Heart right ventricle (tissue), 16 donors: ENCODE data around the gene NSUN5. TPM values are rescaled to one million over a fixed set of nuclear protein-coding genes. Genes with fewer than 3 reads are reported as not detected.
"Not testable (repeated sequence)": the region's sequence is repeated elsewhere in the genome, so short reads cannot be mapped to it uniquely, and the experiment has no call there.

Experiments
- ATAC-seq, 8 donors: fragments of 200-7000 bp; cut with Tn5 transposase; one replicate each; pipeline ENCODE4 v1.9.1; 2020; ENCODE audit warnings: mild to moderate bottlenecking in 8 of 8, moderate library complexity in 8 of 8, moderate number of reproducible peaks in 1 of 8
- DNase-seq, 2 donors: peaks; one replicate each; pipeline ENCODE4 v3.0.0-alpha.2; 2020
- H3K27ac ChIP-seq, 10 donors: fragments of 200-600 bp; sonication (generic) in 2 of 10; one replicate each; pipeline versions ENCODE4 v1.5.0 to v1.8.0; 2020 to 2022; ENCODE audit warnings: mild to moderate bottlenecking in 3 of 10
- H3K27me3 ChIP-seq, 7 donors: fragments of 200-600 bp; one replicate each; pipeline ENCODE4 v1.8.0; 2021 to 2022; ENCODE audit warnings: mild to moderate bottlenecking in 2 of 7
- H3K36me3 ChIP-seq, 9 donors: fragments of 200-600 bp; sonication (generic) in 1 of 9; one replicate each; pipeline versions ENCODE4 v1.5.0 to v1.8.0; 2020 to 2022; ENCODE audit warnings: mild to moderate bottlenecking in 2 of 9
- H3K4me1 ChIP-seq, 9 donors: fragments of 200-600 bp; sonication (generic) in 1 of 9; one replicate each; pipeline versions ENCODE4 v1.5.0 to v1.8.0; 2020 to 2022; ENCODE audit warnings: mild to moderate bottlenecking in 4 of 9
- H3K4me3 ChIP-seq, 10 donors: fragments of 200-600 bp; sonication (generic) in 2 of 10; one replicate each; pipeline versions ENCODE4 v1.5.0 to v1.8.0; 2020 to 2022; ENCODE audit warnings: mild to moderate bottlenecking in 7 of 10, moderate library complexity in 2 of 10
- H3K9me3 ChIP-seq, 11 donors: fragments of 200-600 bp in 10 of 11; sonication (generic) in 2 of 11; one replicate each; pipeline versions ENCODE4 v1.5.0 to v1.8.0; 2013 to 2022; ENCODE audit warnings: mild to moderate bottlenecking in 2 of 11, control low read depth in 1 of 11, moderate library complexity in 1 of 11
- CTCF ChIP-seq, 9 donors: fragments of 200-600 bp; sonication (generic) in 2 of 9; IDR thresholded peaks; one replicate each; pipeline versions ENCODE4 v1.5.0 to v1.8.0; 2021 to 2022; ENCODE audit warnings: antibody characterized with exemption in 9 of 9, mild to moderate bottlenecking in 5 of 9, moderate library complexity in 1 of 9
- WGBS, 2 donors: extraction: QIAGEN DNeasy Blood & Tissue Kit; methylation state at CpG; one replicate each; pipeline ENCODE4 v1.1.7; 2013; ENCODE audit warnings: inconsistent platforms in 1 of 2; 5-methylcytosine and 5-hydroxymethylcytosine counted together
- intact Hi-C, 10 donors: fragments of 100-400 bp; cut with DNase I; formaldehyde crosslinking; loops; one replicate each; pipeline versions ENCODE4 v1.11.1 to v1.14.2; 2022
- polyA plus RNA-seq, 2 donors: library from polyadenylated mRNA; stranded (reverse); fragments of 200-250 nt; gene quantifications; one replicate each; pipeline ENCODE4 v1.2.3, GENCODE V29; 2013
- total RNA-seq, 10 donors: library from RNA; stranded (reverse); fragmentation: NEBNext Ultra II Directional in 3 of 10; extraction: Animal tissue kit (Norgen Biotek cat#: 25700) in 3 of 10; gene quantifications; one replicate each; pipeline versions ENCODE4 v1.2.1 to v1.2.4, GENCODE V29; 2021 to 2023
- donor health status: Arrhythmogenic right ventricular cardiomyopathy.
- donor health status: ischemic (EF 13 %, LVEDD 7.1; RV severe dilation, severe dysfunction).
- donor health status: healthy with polysubstance abuse.
- donor health status: DM: no; HTN: yes; CAD: no.
- donor health status: DM: no; HTN: no; CAD: no.
- donor health status: ischemic (EF 25% LVEDD 6.9; RV normal size, moderate dysfunction).
- donor health status: ischemic (EF 25% LVEDD 5.7; RV mildly dilated, moderate dysfunction).
- donor health status: healthy.
- donor health status: DM: yes; HTN: yes; CAD: no.
- donor health status: Ischemic cardiomyopathy.
- donor health status: ischemic (EF 35%, LVEDD 5.7; RV mildly dilated, moderate dysfunction).
- donor health status: nonischemic (EF 11% LVEDD 7.7; RV severe dilation, severe dysfunction).
- donor health status: DM: yes; HTN: yes; CAD: no.
- donor health status: PGD.
- donor health status: ischemic (EF 29% LVEDD 5.4; RV normal size, mild dysfunction).
- donor health status: nonischemic (EF 23%, LVEDD 6.1; RV moderate dilation, normal function).

Gene NSUN5
- total and polyA plus RNA-seq, 12 donors = 11.2 to 36.8 (median 14.5) TPM

- H3K27ac ChIP-seq = no peak overlapping the region
- H3K9me3 ChIP-seq = no peaks in the 10 kb centered on the region
- no peak for TF ChIP-seq CTCF (IDR thresholded peaks at IDR 0.05)
- 89 to 93% methylated on average over 26 of the region's 26 CpGs for WGBS, 2 donors
- H3K4me1 ChIP-seq = peaks cover 0 to 11% (median 0%) of the 10 kb centered on the region in 9 donors
- H3K27me3 ChIP-seq = no peaks in the 10 kb centered on the region
- no peak for DNase-seq
- H3K4me3 ChIP-seq = no peak overlapping the region
- peaks cover 0 to 45% (median 13%) of the 10 kb centered on the region in 9 donors for H3K36me3 ChIP-seq
- ATAC-seq = no peak
- intact Hi-C loops = no loop called here
These were observed 5.1 kb downstream of the NSUN5 start for GRCh38 chr7:73303546-73303945.

- intact Hi-C loops, ATAC-seq, H3K9me3 ChIP-seq, DNase-seq, H3K27me3 ChIP-seq, H3K27ac ChIP-seq, H3K4me1 ChIP-seq, H3K4me3 ChIP-seq: not testable (repeated sequence)
- 93 to 94% methylated on average over 10 of the region's 10 CpGs for WGBS, 2 donors
- H3K36me3 ChIP-seq = peaks cover 0 to 45% (median 13%) of the 10 kb centered on the region in 9 donors
These were observed 5.8 kb downstream of the NSUN5 start for GRCh38 chr7:73302846-73303245.

DNA sequence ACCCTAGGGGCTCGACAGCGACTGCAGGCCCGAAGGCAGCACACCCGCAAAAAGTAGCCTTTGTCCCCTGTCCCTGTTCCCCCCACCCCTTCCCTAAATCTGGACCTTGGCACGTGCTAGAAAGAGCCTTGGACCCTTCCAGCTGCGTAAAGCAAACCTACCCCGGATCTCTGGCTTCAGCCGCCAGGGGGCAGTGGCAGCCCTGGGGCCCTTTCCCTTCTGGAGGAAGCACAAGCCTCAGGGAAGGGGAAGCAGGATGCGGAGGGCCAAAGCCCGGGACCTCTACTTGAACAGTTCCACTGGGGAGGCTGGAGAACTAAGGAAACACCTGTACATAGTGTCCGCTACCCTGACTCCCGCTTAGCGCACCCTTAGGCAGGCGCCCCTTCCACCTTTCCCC, 7.5 kb downstream of the NSUN5 start:
- DNase-seq, intact Hi-C loops, H3K4me3 ChIP-seq, H3K9me3 ChIP-seq, H3K27ac ChIP-seq, H3K4me1 ChIP-seq, H3K27me3 ChIP-seq: not testable (repeated sequence)
- ATAC-seq = peak in 3 of 8 donors; percentile 2 to 22 (median 9)
- peaks cover 0 to 35% (median 13%) of the 10 kb centered on the region in 9 donors for H3K36me3 ChIP-seq
- WGBS, 2 donors = 74 to 82% methylated on average over 4 to 10 of the region's 14 CpGs

DNA sequence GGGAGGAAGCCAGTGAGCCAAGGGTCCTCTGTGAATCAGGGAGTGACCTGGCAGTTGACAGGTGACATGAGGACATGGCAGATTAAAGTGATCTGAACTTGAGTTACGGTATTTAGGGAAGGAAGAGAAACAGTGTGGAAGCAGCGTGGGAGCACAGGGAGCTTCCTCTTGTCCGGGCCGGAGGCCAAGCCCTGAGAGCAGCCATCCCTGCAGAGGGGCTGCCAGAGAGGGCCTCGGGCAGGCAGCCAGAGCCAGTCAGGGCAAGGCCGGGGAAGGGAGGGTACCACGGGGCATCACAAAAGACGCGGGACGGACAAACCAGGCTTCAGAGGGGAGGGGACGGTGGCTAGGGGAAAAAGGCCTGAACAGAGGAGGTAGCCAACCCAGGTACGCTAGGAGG, 8.8 kb downstream of the NSUN5 start:
- peaks cover 0 to 22% (median 13%) of the 10 kb centered on the region in 9 donors for H3K36me3 ChIP-seq
- H3K27me3 ChIP-seq, H3K4me3 ChIP-seq, H3K4me1 ChIP-seq, H3K9me3 ChIP-seq, intact Hi-C loops, H3K27ac ChIP-seq, DNase-seq: not testable (repeated sequence)
- peak; percentile 64 to 90 (median 76) for ATAC-seq
- 7 to 11% methylated on average over 7 to 8 of the region's 12 CpGs for whole genome bisulfite sequencing, 2 donors

- H3K27me3 ChIP-seq, H3K4me3 ChIP-seq, DNase-seq, H3K9me3 ChIP-seq, intact Hi-C loops, H3K4me1 ChIP-seq, H3K36me3 ChIP-seq, ATAC-seq, H3K27ac ChIP-seq: not testable (repeated sequence)
- 93 to 100% methylated on average over 7 to 26 of the region's 27 CpGs for WGBS, 2 donors
These were observed 10.9 kb downstream of the NSUN5 start for GRCh38 chr7:73297706-73298105.

DNA sequence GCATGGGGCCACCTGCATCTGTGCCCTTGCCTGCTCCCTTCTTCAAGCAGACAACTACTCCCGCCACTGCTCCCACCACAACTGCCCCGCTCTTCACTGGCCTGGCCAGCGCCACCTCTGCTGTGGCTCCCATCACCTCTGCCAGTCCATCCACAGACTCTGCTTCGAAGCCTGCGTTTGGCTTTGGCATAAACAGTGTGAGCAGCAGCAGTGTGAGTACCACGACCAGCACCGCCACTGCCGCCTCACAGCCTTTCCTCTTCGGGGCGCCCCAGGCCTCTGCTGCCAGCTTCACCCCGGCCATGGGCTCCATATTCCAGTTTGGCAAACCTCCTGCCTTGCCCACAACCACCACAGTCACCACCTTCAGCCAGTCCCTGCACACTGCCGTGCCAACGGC, 11.4 kb downstream of the NSUN5 start:
- ATAC-seq, H3K4me1 ChIP-seq, intact Hi-C loops, H3K27ac ChIP-seq, H3K36me3 ChIP-seq, DNase-seq, H3K27me3 ChIP-seq, H3K4me3 ChIP-seq, H3K9me3 ChIP-seq: not testable (repeated sequence)
- WGBS, 2 donors = no CpG with 5 or more reads among the region's 13 CpGs

GRCh38 chr7:73277210-73277609, 31.4 kb downstream of the NSUN5 start:
- H3K4me3 ChIP-seq, intact Hi-C loops, DNase-seq, H3K4me1 ChIP-seq, H3K36me3 ChIP-seq, ATAC-seq, H3K27me3 ChIP-seq, H3K27ac ChIP-seq, H3K9me3 ChIP-seq: not testable (repeated sequence)
- 73 to 78% methylated on average over 1 of the region's 5 CpGs for WGBS, 2 donors

DNA sequence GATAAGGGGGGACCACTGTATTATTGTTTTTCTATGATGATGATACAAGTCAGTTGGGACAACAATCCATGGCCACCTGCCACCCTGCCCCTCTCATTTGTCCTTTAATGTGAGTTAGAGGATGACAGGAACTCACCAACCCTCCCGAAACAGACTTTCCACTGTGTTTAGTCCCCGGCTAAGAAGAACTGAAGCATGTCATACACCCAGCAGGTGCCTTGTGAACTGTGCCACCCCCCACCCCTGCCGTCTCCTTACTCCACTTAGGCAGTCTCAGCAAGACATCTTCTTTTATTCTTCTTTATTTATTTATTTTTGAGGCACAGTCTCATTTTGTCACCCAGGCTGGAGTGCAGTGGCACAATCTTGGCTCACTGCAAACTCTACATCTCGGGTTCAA, 40.8 kb downstream of the NSUN5 start:
- H3K4me3 ChIP-seq, H3K27me3 ChIP-seq, H3K27ac ChIP-seq, H3K36me3 ChIP-seq, H3K9me3 ChIP-seq, DNase-seq, H3K4me1 ChIP-seq, ATAC-seq, intact Hi-C loops: not testable (repeated sequence)
- 81 to 86% methylated on average over 3 of the region's 4 CpGs for WGBS, 2 donors

- H3K27ac ChIP-seq, H3K9me3 ChIP-seq, intact Hi-C loops, DNase-seq, H3K4me3 ChIP-seq, H3K4me1 ChIP-seq, H3K36me3 ChIP-seq, H3K27me3 ChIP-seq: not testable (repeated sequence)
- WGBS, 2 donors = no CpG with 5 or more reads among the region's 22 CpGs
- ATAC-seq = peak in 7 of 8 donors; percentile 49 to 99 (median 85)
These were observed 41.8 kb downstream of the NSUN5 start for GRCh38 chr7:73266719-73267368.

DNA sequence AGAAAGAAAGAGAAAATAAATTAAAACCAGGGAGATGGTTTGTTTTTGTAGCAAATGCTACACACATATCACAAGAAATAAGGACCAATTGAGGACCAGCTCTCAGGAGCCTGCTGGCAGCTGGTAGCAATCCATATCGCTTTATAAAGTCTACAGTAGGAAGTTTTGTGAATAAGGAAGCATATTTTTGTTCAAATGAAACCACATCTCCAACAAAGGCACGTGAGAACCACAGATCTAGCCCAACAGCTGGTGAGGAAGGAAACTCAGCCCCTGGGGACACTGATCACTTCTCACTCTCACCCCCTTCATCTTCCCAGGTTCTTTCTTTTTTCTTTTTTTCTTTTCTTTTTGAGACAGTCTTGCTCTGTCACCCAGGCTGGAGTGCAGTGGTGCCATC, 46.2 kb downstream of the NSUN5 start:
- H3K27ac ChIP-seq, H3K4me3 ChIP-seq, intact Hi-C loops, DNase-seq, H3K36me3 ChIP-seq, H3K9me3 ChIP-seq, H3K4me1 ChIP-seq, H3K27me3 ChIP-seq: not testable (repeated sequence)
- WGBS, 2 donors = 33% methylated on average over 1 of the region's 2 CpGs; no CpG with 5 or more reads in 1 of the 2 donors
- peak in 5 of 8 donors; percentile 39 to 64 (median 62) for ATAC-seq
